Activated CD4-positive, alpha-beta T cell treated with anti-CD3 and anti-CD28 coated beads, Interleukin-2, amount 50 U/mL, for 48 hours (primary cell): Measurements from ENCODE around the gene PDCL3.
A peak's percentile ranks its signal among the peaks of the same experiment; 100 is the strongest.

Experiments
- DNase-seq, 2 experiments: peaks; one replicate each; pipeline ENCODE4 v3.0.0-alpha.2; 2020

The PDCL3 gene

DNA sequence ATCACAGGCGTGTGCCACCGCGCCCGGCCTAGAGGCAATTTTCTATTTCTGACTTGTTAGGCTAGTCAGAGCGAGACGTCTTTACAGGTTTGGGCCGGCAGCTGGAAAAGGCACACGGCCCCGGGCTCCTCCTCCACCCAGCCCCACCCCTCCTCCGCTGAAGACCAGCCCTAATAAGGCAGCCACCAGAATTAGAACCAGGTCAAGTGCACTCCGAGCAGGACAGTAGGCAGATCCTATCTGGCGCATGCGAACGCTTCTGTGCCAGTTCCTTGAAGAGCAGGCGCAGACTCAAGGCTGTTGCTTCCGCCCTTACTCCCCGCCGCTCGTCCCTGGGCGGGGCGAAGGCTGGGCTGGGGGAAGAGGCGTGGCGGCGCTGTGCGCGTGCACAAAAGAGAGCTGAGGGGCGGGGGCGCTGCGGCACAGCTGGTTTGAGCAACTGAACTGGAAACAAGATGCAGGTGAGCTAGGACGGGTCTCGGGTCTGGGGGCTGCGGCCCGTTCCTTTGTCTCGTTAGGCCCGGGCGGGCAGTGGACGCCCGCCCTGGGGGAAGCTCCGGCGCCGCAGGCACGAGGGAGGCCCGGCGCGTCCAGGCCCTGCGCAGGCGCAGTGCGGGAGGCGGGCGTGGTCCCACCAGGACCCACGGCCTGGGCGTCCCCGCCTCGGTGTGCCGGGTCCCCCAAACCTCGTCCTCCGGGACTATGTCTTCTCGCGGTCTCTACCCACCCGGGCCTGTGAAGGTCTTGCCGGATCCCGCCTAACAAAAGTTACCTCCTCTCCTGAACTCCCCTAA is at the start of gene PDCL3:
Gene PDCL3 (plus strand): TSS at position 381 of the 794 bp plus-strand sequence. CDS start 75 bp downstream, at position 456.
- DNase-seq: peak; percentile 92 to 93

DNA sequence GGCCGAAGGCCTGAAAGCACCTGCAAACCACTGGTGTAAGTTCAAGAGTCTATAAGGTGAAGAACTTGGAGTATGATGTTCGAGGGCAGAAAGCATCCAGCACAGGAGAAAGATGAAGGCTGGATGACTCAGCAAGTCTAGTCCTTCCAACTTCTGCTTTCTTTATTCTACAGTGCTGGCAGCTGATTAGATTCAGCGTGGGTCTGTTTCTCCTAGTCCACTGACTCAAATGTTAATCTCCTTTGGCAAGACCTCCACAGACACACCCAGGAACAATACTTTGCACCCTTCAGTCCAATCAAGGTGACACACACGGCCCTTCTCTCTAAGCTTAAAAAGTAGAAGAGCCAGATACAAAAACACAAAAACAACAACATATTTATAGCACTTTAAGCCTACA is 49.1 kb upstream of the PDCL3 start:
- no peak for DNase-seq

DNA sequence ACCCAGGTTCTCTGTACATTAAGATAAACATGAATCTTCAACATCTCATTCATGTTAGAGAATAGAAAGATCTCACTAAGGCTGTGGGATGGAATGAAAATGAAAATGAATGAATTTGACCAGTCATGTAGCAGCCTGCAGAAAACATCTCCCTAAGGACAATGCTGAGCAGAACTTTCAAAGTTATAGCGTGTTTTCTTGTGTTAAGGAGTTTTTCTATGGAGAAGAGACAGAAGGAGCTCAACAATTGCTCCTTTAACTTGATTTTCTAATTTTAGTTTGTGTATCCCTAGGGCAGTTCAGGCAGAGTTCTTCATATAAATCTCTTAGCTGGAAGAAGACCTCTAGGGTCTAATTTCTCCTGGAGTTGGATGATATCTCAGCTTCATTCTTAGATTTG is 45.2 kb upstream of the PDCL3 start:
- DNase-seq: no peak

DNA sequence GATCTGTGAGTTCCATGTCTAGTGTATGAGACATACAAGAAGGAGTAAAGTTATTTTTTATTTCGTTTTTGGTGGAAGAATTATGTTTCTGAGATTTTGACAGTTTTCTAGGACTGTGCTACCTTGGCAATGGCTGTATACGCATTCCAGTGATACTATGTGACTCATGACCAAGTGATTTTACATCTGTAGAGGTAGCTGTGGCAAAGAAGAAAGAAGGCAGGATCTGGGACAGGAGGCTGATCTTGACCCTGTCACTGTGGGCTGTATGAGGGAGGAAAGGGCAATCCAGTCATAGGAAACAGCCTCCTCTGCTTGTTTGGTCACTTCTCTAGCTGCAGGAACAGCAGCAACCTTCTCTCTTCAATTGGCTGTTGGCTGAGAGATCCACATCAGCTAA is 44.0 kb upstream of the PDCL3 start:
- DNase-seq: no peak

DNA sequence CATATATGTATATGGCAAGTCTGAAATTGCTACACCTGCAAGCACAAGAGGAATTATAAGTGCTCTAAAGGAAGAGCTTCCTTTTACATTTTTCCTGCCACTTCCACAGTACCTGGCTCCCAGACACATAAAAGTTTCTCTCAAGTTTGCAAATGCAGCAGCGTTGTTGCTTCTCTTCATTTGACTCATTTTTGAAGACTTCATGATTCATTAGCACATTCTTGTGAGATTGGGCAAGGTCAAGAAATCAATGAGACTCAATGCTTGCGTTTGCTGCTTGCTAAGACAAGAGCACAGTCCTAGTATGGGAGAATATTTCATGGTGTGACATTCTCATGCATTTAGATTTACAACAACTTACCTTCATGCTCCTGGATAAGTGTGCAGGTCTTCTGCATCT is 42.6 kb upstream of the PDCL3 start:
- no peak for DNase-seq

DNA sequence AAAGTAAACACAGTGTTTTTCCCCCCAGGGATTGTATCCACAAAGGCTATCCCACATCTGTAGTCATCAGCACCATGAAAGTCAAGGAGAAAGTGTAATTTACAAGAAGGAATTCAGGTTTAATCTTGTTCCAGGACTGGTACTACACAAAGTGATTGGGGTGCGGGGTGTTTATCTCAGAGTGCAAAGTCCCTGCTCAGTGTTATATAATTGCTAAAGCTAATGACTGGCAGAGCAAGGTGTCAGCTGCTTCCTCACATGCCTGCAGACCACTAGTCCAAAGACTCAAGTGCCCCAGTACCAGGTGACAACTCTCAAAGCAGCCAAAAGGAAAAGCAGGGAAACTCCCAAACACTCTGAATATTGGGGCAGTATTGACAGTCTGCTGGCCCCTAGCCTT is 40.4 kb upstream of the PDCL3 start:
- no peak for DNase-seq

DNA sequence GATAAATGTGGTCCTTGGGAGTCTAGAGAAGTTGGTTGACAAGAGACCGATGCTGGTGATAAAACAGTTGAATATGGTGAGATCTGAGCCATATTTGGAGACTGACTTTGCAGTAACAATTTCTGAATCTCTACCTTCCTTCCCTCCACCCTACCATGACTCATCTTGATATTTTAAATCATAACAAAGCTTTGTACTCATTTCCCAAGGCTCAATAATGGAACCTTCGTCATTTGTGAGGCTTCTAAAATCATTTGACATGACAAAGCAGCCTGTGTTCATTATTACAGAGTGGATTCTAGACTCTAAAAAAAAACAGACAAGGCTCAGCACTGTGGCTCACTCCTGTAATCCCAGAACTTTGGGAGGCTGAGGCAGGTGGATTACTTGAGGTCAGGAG is 38.5 kb upstream of the PDCL3 start:
- no peak for DNase-seq

DNA sequence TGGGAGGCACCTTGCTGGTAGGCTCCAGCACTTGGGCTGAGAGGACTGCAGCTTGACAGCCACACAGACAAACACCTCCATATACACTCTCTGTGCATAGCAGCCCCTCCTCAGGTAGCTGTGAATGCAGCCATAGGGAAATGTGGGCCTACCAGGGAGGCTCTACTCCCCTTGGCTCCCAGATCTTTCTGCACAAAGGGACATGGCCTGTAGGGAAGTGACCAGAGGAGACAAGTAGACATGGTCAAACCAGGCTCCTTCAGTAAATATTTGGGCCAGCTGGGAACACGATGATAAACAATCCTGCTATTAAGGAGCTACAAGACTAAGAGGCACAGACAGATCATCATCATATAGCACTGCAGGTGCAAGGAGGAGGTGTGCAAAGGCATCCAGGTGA is 35.9 kb upstream of the PDCL3 start:
- DNase-seq: no peak

DNA sequence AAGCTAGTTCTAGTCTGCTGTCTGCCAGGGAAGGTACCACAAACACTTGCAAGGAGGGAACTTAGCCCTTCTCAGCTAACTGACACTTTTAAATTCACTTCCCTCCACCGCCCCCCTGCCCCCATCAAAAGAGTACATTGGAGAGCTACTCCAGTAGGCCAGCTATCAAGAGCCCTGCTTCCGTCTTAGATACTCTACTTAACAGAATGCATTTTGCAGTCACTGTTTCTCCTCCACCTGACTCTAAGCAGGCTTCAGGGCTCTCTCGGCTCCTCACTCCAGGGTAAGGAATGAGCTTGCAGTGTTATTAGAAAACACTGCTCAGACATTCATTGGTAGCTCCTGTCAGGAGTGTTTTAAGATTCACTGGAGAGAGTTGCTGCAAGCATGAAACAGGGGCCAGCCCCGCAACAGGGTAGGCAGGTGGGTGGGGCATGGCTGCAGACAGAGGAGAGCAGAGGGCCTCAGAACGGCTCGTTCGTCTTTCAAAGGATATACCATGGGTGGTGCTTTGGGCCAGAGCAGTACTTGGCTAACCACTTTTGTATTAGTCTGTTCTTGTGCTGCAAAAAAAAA is 35.3 kb upstream of the PDCL3 start:
- DNase-seq: no peak

DNA sequence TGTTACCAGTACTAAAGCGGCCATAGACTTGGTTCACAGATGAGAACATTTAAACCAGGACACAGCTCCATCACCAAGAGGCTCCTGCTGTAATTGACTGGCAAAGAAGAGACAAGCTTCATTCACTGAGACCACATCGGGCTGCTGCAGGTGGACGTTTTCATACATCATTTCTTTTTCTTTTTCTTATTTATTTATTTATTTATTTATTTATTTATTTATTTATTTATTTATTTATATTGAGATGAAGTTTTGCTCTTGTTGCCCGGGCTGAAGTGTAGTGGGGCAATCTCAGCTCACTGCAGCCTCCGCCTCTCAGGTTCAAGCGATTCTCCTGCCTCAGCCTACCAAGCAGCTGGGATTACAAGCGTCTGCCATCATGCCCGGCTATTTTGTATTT is 33.6 kb upstream of the PDCL3 start:
- no peak for DNase-seq

DNA sequence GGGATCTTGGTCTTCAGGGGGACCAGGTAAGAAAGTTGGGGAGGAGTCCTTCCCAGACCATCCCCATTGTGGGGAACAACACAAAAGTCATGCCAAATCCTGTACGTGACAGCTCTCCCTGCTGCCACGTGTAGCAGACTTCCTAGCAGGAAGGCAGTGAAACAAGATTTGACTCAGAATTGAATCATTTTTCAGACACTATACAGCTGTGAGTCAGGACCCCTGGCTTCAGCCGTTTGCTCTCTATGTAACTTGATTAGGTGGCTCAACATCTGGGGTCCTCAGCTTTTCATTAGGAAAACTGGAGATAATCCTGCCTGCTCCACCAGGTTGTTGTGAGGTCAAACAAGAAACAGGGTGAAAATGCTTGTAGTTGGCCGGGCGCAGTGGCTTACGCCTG is 32.9 kb upstream of the PDCL3 start:
- no peak for DNase-seq

DNA sequence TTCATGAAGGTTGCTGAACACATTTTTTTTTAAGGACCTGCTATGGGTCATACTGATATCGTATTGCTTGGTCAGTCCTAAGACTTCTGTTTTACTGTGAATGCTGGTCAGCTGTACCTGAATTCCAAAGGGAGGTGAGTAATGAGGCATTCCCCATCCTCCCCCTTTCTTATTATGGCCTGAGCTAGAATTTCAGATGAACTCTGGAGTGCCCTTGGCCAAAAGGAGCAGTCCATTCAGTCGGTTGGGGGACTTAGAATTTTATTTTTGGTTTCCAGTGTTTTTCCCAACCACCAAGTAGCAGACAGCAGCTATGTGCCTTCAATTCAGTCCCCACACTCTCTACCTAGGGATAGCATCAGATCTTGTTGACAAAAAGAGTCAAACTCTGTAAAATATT is 26.9 kb upstream of the PDCL3 start:
- no peak for DNase-seq

DNA sequence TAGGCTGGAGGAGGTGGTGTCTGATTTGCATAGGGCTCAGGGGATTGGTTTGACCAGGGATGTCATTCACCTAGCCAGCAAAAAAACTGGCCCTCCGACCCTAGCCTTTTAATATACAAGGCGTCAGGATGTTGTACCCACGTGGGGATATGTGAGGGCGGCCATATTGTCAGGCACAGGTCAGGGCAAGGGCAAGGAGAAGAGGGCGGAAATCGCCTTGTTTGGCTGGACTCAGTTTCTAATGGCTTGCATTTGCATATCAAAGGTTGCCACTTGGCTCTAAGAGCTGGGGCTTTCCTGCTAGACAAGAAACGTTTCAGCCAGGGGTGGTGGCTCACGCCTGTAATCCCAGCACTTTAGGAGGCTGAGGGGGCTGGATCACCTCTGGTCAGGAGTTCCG is 24.9 kb upstream of the PDCL3 start:
- DNase-seq: no peak

DNA sequence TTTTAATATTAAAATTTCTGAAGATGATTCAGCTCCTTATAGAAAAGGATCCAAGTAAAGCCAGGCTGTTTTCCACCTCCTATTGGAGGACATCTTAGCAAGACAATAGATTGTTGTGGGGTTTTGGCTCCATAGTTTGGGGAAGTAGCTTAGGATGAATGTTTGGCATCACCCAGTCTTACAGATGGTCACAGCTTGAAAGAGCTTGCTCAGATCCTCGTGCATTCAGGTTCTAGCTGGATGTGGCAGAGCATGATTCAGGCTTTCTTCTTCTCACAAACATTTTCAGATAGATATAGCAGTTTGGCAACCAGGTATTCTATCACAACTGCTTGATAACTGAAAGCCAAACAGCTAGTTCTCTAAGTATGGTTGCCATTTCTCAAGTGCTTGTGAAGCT is 23.6 kb upstream of the PDCL3 start:
- DNase-seq: no peak

DNA sequence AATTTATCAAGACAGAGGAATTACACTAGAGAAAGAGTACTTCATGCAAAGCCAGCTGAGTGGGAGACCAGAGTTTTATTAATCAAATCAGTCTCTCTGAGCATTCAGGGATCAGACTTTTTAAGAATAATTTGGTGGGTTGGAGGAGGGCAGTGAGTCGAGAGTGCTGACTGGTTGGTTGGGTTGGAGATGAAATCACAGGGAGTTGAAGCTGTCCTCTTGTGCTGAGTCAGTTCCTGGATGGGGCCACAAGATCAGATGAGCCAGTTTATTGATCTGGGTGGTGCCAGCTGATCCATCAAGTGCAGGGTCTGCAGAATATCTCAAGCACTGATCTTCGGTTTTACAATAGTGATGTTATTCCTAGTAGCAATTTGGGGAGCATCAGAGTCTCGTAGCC is 21.4 kb upstream of the PDCL3 start:
- DNase-seq: no peak

DNA sequence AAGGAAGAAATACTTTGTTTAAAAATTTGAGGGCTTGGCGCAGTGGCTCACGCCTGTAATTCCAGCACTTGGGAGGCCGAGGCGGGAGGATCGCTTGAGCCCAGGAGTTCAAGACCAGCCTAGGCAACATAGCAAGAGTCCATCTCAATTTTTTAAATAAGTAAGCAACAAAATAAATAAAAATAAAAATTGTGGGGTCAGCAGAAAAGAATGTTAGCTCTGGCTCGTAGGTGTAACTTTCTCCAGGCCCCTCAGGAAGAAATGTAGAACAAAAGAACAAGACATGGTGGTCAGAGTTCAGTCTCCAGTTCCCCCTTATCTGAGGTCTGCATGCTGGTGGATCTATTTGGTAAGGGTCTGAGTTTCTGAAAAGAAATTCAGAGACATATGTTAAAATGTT is 20.4 kb upstream of the PDCL3 start:
- no peak for DNase-seq

DNA sequence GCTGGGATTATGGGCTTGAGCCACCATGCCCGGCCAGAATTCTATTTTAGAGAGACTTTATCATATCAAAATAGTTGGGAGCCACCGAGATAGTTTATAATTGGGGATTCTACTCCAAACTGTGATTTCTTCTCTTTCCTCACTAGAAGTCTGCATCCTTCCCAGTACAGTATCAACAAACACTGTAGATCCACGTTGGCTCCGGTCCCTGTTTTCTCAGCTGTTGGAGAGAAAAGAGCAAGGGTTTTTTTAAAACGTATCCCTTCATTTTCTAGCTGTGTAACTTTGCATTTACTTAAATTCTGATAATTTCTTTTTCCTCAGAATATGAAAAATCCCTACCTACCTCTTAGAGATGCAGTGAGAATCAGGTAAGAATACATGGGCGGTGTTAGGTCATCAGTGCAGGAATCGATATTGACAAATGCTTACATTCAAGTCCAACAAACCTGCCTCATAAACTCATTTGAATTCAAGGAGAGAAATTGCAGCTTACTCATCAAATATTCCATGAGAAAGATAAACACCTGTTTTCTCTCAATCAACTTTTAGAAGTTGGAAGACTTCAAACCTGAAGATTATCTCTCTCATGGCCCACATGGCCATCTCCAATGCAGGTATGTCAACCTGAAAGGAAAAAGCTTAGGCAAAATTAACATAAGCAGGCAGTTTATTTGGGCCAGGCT is 17.7 kb upstream of the PDCL3 start:
- no peak for DNase-seq

DNA sequence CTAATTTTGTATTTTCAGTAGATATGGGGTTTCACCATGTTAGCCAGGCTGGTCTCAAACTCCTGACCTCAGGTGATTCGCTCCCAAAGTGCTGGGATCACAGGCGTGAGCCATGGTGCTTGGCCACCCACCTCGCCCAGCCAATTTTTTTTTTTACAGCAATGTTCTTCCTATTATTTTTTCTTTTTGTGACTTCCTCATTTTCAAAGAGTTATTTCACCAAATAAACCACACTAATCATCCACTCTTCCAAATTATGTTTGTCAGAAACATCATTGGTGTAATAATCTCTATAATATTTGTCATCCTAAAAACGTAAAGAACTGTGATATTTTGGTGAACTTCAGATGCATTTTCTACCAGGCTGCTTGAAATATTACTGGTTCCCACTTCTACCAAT is 16.3 kb upstream of the PDCL3 start:
- DNase-seq: no peak

DNA sequence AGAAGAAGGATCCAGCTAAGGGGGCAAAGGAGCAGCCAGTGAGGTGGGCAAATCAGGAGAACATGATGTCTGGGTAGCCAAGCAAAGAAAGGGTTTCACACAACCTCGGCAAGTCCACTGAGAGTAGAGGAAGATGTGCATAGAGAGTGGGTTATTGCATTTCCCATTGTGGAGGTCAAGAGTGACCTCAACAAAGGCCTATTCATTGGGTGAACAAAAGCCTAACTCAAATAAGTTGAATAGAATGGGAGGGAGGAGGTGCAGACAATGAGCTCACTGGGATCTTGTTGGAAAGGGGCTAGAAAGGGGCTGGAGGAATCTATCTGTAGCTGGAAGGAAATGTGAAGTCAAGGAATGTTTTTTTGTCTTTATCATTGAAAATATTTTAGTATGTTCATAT is 14.0 kb upstream of the PDCL3 start:
- DNase-seq: no peak

DNA sequence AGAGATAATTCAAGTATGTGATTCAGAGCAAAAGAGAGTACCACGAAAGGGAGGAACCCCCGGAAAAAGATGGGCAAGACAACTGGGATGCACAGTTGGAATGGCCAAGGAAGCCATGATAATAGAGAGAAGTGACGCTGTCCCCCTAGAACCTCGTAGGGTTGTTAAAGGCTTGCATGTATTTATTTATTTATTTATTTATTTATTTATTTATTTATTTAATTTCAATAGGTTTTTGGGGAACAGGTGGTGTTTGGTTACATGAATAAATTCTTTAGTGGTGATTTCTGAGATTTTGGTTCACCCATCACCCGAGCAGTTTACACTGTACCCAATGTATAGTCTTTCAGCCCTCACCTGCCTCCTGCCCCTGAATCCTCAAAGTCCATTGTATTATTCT is 11.5 kb upstream of the PDCL3 start:
- DNase-seq: no peak

DNA sequence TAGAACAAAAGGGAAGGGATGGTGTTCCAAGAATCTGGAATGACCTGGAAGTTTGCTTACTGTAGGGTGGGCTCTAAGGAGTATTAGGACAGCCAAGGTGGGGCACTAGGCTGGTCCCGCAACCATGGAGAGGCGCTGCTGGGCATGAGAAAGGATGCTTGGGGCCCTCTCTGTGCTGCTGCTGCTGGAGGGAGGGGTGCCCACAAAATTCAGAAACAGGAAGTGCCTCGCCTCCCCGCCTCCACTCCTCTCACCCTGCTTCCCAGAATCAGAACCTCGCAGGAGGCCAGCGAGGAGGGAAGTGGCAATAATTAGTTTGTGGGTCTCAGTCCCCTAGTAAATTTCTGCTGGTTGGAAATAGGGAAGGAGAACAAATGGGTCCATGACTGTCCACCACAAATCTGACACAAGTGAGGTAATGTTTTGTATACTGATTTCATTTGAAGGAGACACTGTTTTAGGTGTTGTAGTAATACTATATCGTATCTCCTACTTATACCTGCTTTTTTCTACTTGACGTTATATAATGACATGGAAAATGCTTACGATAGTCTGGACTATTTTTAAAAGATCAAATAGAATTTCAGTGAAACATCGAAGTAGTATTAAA is 7.9 kb upstream of the PDCL3 start:
- peak; percentile 54 to 65 for DNase-seq

DNA sequence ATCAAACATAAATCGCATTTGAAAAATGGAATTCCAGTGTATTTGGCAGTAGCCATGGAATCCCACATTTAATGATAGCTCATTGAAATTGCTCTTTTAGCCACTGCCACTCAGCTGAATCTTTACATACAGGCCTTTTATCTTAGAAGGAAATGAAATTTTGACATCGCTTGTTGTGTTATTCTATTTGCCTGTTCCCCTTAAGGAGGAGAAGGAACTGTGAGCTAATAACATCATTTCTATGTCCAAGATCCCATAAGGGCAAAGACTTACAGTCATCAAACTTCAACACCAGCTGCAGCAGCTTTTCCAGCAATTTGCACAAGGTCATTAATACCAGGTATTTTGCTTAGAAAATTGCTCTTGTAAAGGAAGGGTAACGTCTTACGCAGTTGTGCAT is 6.0 kb upstream of the PDCL3 start:
- DNase-seq: no peak

DNA sequence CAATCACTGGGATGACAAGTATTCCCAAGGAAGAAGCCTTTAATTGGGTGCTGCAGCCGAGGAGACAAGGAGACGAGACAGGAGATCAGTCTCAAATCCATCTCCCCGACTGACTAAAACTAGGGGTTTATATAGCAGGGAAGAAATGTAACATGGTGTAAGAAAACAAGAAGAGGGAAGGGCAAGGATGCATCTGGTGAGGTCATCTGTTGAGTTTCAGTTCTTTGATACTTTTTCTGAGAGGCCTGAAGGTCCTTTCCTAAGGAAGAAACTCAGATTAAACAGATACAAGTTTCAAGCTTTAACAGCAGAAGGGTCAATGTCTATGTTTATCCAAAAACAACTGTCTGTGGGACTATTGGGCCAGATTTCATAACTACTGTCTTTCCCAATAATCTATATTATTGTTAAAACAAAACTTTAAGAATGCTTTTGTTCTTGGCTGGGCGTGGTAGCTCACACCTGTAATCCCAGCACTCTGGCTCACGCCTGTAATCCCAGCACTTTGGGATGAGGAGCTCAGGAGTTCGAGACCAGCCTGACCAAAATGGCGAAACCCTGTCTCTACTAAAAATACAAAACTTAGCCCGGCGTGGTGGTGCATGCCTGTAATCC is 2.5 kb upstream of the PDCL3 start:
- no peak for DNase-seq

DNA sequence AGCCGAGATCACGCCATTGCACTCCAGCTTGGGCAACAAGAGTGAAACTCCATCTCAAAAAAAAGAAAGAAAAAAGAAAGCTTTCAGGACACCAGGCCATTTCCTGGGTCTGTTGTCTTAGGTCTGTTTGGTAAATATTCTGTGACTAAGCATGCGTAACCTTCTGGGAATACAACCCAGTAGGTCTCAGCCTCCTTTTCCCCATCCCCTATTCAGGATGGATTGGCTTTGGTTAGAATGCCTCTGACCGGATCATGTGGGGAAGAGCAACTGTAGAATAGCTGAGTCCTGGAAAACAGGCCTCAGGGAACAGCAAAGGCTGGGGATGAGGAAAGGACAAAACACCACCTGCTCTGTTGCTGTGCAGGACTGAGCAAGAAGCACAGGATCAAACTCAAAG is 1.6 kb upstream of the PDCL3 start:
- DNase-seq: no peak
